ENCODE data around the gene PTPRM.

DNA sequence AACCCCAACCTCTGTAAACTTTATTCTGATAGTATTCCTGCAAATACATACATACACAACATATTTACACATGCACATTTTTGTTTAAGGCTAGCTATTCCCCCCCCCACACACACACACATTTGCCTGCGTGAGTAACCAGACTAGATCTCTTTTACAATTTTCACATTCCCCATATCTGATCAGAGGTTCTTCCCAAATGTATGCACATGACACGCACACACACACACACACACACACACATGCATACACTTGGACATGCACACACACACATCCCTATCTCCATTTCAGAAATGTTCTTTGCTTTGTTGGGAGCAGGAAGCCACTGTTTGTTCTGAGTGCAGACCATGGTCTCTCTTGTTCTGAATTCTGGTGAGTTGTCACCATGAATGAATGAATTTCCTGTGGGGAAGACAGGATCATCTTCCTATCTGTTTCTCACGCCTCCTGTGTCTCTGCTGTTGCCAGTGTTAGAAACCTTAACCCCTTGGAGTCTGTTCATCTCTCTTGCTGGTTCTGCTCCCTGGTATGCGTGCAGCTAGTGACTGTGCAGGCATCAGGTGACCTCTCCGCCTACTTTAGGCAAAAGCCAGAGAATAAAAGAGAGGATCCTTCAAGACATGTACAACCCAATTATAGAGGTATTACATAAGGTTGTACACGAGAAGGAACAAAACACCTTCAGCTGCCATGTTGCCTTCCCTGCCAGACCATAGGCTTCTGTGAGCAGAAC lies 791.1 kb downstream of the PTPRM start:
- TF ChIP-seq, protein P1, sequence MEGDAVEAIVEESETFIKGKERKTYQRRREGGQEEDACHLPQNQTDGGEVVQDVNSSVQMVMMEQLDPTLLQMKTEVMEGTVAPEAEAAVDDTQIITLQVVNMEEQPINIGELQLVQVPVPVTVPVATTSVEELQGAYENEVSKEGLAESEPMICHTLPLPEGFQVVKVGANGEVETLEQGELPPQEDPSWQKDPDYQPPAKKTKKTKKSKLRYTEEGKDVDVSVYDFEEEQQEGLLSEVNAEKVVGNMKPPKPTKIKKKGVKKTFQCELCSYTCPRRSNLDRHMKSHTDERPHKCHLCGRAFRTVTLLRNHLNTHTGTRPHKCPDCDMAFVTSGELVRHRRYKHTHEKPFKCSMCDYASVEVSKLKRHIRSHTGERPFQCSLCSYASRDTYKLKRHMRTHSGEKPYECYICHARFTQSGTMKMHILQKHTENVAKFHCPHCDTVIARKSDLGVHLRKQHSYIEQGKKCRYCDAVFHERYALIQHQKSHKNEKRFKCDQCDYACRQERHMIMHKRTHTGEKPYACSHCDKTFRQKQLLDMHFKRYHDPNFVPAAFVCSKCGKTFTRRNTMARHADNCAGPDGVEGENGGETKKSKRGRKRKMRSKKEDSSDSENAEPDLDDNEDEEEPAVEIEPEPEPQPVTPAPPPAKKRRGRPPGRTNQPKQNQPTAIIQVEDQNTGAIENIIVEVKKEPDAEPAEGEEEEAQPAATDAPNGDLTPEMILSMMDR (conservative IDR thresholded peaks at IDR 0.05; ENCODE audit: low read depth, low read length): no peak
- TF ChIP-seq RAD21 (IDR thresholded peaks at IDR 0.05; ENCODE audit: low read length) (no peak), MXI1 (IDR thresholded peaks at IDR 0.05; ENCODE audit: borderline replicate concordance, low read depth, low read length) (no peak), POLR2A (IDR thresholded peaks at IDR 0.05; ENCODE audit: low read depth, low read length) (no peak), RCOR1 (IDR thresholded peaks at IDR 0.05; ENCODE audit: insufficient replicate concordance, low read length) (no peak), RFX5 (IDR thresholded peaks at IDR 0.05; ENCODE audit: low read depth, low read length) (no peak), CEBPB (IDR thresholded peaks at IDR 0.05; ENCODE audit: low read depth, low read length) (no peak), CHD1 (IDR thresholded peaks at IDR 0.05; ENCODE audit: low read depth, low read length) (no peak), BHLHE40 (IDR thresholded peaks at IDR 0.05; ENCODE audit: low read depth, low read length) (no peak), SMC3 (IDR thresholded peaks at IDR 0.05; ENCODE audit: low read depth, low read length) (no peak), FOS (IDR thresholded peaks at IDR 0.05; ENCODE audit: low read depth, low read length) (no peak)
- TF ChIP-seq, protein P2, sequence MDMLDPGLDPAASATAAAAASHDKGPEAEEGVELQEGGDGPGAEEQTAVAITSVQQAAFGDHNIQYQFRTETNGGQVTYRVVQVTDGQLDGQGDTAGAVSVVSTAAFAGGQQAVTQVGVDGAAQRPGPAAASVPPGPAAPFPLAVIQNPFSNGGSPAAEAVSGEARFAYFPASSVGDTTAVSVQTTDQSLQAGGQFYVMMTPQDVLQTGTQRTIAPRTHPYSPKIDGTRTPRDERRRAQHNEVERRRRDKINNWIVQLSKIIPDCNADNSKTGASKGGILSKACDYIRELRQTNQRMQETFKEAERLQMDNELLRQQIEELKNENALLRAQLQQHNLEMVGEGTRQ (IDR thresholded peaks at IDR 0.05; ENCODE audit: low read depth, low read length): no peak
- TF ChIP-seq, protein P3, sequence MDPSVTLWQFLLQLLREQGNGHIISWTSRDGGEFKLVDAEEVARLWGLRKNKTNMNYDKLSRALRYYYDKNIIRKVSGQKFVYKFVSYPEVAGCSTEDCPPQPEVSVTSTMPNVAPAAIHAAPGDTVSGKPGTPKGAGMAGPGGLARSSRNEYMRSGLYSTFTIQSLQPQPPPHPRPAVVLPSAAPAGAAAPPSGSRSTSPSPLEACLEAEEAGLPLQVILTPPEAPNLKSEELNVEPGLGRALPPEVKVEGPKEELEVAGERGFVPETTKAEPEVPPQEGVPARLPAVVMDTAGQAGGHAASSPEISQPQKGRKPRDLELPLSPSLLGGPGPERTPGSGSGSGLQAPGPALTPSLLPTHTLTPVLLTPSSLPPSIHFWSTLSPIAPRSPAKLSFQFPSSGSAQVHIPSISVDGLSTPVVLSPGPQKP (IDR thresholded peaks at IDR 0.05; ENCODE audit: borderline replicate concordance, low read depth, low read length): no peak
